Epidermal melanocyte (primary cell): ENCODE measurements around the gene MAML1.
"Not testable (repeated sequence)": the region's sequence is repeated elsewhere in the genome, so short reads cannot be mapped to it uniquely, and the experiment has no call there.

Source experiments
- DNase-seq: peaks from one replicate; pipeline ENCODE4 v3.0.0; 2011; ENCODE audit warnings: low spot score; ENCODE audit not compliant: insufficient read length

MAML1 gene

DNA sequence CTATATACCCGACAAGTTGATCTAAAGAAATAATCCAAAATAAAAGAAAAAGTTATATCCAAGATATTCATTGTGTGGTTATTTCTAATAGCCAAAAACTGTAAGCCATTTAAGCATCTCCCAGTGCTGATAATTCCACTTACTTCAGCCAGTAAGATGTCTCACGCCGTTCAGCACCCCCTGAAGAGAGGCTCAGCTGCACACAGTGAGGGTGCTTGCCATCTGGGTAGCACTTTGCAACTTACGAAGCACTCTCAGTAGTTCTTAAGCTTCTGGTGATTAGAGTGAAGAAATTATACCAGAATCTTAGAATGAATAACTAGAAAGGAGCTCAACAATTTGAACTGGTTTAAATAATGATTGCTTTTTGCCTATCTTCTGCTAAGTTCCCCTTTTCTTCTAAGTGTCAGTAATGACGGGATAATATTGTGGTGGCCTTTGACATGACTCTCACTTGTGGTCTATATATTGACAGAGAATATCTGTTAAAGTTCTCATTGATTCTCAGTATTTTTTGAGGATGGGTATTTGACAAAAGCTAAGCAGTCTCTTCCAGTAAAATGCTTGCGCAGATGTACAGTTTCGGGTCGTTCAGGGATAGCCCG lies 35.0 kb downstream of the MAML1 start:
- DNase-seq: no peak

- DNase-seq: no peak
Measured at GRCh38 chr5:179768326-179769085, 35.9 kb downstream of the MAML1 start.

DNA sequence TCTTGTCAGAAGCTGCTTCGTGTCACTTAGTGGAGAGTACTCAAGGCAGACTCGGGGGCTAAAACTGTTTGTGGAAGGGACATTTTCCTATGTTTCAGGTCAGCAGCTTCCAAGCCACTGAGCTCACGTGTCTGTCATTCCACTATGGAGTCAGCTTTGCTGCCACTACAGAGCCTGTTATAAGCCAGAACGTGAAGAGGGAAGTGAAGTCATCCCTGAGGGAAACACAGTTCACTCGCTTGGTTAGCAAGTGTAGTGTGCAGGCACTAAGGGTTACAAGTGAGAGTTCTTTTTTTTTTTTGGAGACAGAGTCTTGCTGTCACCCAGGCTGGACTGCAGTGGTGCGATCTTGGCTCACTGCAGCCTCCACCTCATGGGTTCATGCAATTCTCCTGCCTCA lies 36.6 kb downstream of the MAML1 start:
- DNase-seq: no peak

GRCh38 chr5:179769796-179770195 lies 37.2 kb downstream of the MAML1 start:
- no peak for DNase-seq

DNA sequence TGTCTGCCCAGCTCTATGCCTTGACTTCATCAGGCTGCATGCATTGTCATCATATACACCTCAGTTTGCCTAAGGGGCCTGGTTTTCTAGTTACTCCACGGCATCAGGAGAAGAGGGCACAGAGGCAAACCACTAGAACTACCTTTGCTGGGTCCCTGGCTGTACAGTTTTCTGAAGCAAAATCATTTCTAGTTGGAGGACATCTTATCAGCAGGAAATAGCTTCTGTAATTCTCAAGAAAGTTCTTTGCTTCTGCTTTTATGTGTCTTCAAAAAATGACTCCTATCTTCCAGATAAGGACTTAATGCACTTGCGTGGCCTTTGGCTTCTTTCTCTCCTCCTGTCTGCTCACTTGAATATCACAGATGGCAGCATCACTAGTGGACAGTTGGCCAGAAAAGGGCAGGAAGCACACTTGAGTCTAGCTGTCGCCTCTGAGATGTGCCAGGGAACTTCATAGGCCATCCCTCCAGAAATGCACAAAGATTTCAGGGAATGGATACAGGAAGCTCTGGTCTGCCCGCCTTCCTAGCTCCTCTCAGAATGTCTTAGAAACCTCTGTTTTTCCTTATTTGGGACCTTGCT lies 38.8 kb downstream of the MAML1 start:
- DNase-seq: no peak

- no peak for DNase-seq
Measured at GRCh38 chr5:179772351-179772750, 39.7 kb downstream of the MAML1 start.

DNA sequence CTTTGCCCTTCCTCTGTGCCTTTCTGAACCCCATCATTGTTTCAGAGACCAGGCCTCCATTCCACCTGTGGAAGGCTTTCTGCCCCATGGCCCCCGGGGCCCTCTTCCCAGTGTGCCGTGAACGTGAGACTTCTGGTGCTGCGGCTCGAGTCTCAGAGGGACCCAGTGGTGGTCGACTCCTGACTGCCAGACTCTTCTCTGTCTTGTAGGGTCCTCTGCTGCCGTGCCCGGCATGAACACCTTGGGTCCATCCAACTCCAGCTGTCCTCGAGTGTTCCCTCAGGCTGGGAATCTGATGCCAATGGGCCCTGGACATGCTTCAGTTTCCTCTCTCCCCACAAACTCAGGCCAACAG lies 41.0 kb downstream of the MAML1 start:
- DNase-seq: no peak

GRCh38 chr5:179774442-179774841 lies 41.8 kb downstream of the MAML1 start:
- DNase-seq: no peak

GRCh38 chr5:179776411-179776938 lies 43.9 kb downstream of the MAML1 start:
- no peak for DNase-seq

GRCh38 chr5:179777456-179777855 lies 44.8 kb downstream of the MAML1 start:
- no peak for DNase-seq

- no peak for DNase-seq
Measured at GRCh38 chr5:179777909-179778308, 45.3 kb downstream of the MAML1 start.

GRCh38 chr5:179778591-179778990 lies 46.0 kb downstream of the MAML1 start:
- DNase-seq: no peak

- no peak for DNase-seq
Measured at GRCh38 chr5:179779826-179780225, 47.2 kb downstream of the MAML1 start.

- DNase-seq: no peak
Measured at GRCh38 chr5:179780362-179780761, 47.7 kb downstream of the MAML1 start.

DNA sequence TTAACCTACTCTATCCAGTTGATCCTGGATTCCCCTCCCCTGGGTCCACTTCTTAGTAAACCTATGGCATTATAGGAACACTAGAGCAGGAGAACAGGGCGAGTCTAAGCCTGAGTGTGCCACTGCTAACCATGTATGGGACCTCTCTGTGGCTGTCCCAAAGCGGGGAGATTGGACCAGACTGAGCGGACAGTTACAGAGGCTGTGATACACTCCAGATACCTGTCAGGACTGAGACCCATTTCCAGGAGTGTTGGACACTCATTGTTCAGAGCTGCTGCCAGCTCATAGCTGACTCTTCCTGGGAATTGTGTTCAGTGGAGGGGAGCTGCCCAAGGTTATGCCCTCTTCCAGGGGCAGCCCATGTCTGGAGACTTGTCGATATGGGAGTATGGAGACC lies 49.2 kb downstream of the MAML1 start:
- no peak for DNase-seq

GRCh38 chr5:179783128-179783527 lies 50.5 kb downstream of the MAML1 start:
- no peak for DNase-seq

DNA sequence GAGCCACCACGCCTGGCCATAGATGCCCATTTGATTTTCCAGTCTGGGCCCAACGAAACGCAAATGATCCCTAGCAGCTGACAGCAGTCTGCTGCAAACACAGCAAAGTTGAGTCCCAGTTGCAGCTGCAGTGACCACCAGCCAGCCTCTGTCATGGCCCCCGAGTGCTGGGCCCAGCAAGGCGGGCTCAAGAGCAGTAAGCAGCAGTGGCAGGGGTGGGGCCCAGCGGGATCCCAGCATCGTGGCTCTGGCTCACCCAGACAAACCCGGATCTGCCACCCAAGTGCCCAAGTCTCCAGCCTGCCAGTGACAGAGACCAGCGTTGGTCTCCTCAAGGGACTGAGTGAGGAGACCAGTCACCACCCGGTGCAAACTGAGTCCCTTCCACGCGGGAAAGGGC lies 54.2 kb downstream of the MAML1 start:
- no peak for DNase-seq

GRCh38 chr5:179788193-179788854 lies 55.7 kb downstream of the MAML1 start:
- no peak for DNase-seq

- DNase-seq: not testable (repeated sequence)
Measured at GRCh38 chr5:179789278-179789677, 56.7 kb downstream of the MAML1 start.

- DNase-seq: no peak
Measured at GRCh38 chr5:179791881-179792611, 59.4 kb downstream of the MAML1 start.
